ENCODE data around the gene ASPSCR1. TPM values are rescaled to one million over a fixed set of nuclear protein-coding genes. Genes with fewer than 3 reads are reported as not detected.
A peak's percentile ranks its signal among the peaks of the same experiment; 100 is the strongest.

ASPSCR1 gene
- total and polyA plus RNA-seq, 2 of the 13 experiments (the other 11 are each of a cell fraction or from before 2014, with no cell fraction given): 274 to 314 TPM

DNA sequence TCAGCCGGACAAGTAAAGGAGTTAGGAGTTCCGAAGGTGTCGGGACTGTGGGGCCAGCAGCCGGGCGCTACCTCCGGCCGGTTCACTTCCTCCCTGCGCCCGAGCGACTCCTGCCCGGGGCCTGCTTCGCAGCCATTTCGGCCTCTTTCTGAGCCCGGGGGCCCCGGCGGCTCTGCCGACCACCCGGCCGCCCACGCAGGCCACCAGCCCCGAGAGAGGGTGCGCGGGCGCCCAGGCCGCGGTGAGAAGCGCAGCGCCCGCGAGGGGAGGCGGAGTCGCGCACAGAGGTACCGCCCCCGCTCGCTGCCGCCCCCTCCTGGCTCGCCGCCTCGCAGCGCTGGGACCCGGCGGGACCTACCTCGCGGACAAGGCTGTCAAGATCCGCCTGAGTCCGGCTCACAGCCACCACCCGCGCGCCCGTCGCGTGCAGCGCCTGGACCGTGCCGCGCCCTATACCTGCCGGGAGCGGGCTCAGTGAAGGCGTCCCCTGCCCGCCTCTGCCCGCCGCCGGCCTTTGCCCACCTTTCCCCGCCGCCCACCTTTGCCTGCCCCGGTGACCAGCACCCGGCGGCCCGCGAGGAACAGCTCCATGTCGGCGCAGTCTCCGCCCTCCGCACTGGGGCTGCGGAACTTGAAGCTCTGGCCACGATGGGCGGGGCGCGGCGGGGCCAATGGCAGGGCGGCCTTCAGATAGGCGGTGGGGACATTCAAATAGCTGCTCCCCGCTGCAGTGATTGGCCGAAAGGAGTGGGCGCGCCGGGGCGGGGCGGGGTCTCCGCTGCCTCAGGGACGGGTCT is 59.9 kb downstream of the ASPSCR1 start, which contains the start of gene DCXR:
Gene DCXR, minus strand, starts transcription at position 606 of the 797 bp plus-strand sequence. Its CDS starts 15 bp downstream, at position 591.
- ATAC-seq (peak; percentile 89), FAIRE-seq (peak; percentile 88), DNase-seq (ENCODE audit: low spot score) (peak; percentile 97)
- WGBS (ENCODE audit: low lambda C conversion rate): under 1% methylated on average over 37 of the region's 92 CpGs
- BruUV-seq (replicated peaks): no TSS peak
- H2AFZ ChIP-seq (ENCODE audit: low read length): peak within 1 kb of the TSS; percentile 24
- in situ Hi-C loops (cut with HindIII; ENCODE audit: extremely low pct_ligation_motif_present, low pct_unique_long_range_greater_than_20kb): loop anchor here (5.0 kb wide), 1 partner anchor 120 kb away; no protein-coding TSS in a partner anchor
- H3K9me3 ChIP-seq (ENCODE audit: low read length): no peaks in the 10 kb centered on the region
- POLR2A ChIA-PET: interaction anchor here (0.7 to 6.2 kb wide), 53 partner anchors 10 to 334 kb away, joined by 3 to 112 read pairs (median 5); partner anchors contain the start of genes ALYREF, ANAPC11, ARHGDIA and CENPX
- CTCF ChIA-PET (ENCODE audit: low intra/inter-chr PET ratio, low total read pairs): interaction anchor here (1.1 to 1.8 kb wide), 2 partner anchors 14 to 78 kb away, joined by 3 to 7 read pairs; no protein-coding TSS in a partner anchor
- peak within 1 kb of the TSS; percentile 91 for H3K9ac ChIP-seq (ENCODE audit: insufficient read depth, low read depth, low read length)
- H3K36me3 ChIP-seq (replicated peaks in 1 of 2; ENCODE audit: control insufficient read depth in 1 of 2, insufficient read depth in 2 of 2, low read length in 2 of 2): peaks cover 5 to 12% of the 10 kb centered on the region in 2 experiments
- H3K4me1 ChIP-seq (ENCODE audit: insufficient read depth, low read length): peaks cover 57% of the 10 kb centered on the region
- intact Hi-C loops (cut with micrococcal nuclease; ENCODE audit: unreplicated experiment): loop anchor here (1.0 to 5.0 kb wide), 5 partner anchors 14 to 115 kb away; partner anchors contain the start of genes GPS1, LRRC45 and RFNG
- peak within 1 kb of the TSS; percentile 87 to 98 (median 93) for H3K4me3 ChIP-seq (replicated peaks in 1 of 3; ENCODE audit: insufficient read depth in 1 of 3, low read depth in 2 of 3, low read length in 3 of 3)
- peaks cover 20% of the 10 kb centered on the region for H4K20me1 ChIP-seq (ENCODE audit: insufficient read depth, low read length)
- no peaks in the 10 kb centered on the region for H3K27me3 ChIP-seq (ENCODE audit: control insufficient read depth in 1 of 2, insufficient read depth in 2 of 2, low read length in 2 of 2)
- peaks cover 13% of the 10 kb centered on the region for H3K79me2 ChIP-seq (ENCODE audit: insufficient read depth, low read length)
- peak within 1 kb of the TSS; percentile 95 for H3K4me2 ChIP-seq (ENCODE audit: low read depth, low read length)
- H3K27ac ChIP-seq (ENCODE audit: extremely low read length, insufficient read depth, low read length): peak within 1 kb of the TSS; percentile 91
- TF ChIP-seq ZNF512 (CRISPR knock-in tag; IDR thresholded peaks at IDR 0.05) (0 out of 2 replicates have a peak, but pooled peaks have one; percentile 32), ZNF557 (CRISPR knock-in tag; IDR thresholded peaks at IDR 0.05) (no peak), SALL2 (CRISPR knock-in tag; IDR thresholded peaks at IDR 0.05) (peak; percentile 97), ZNF768 (CRISPR knock-in tag; IDR thresholded peaks at IDR 0.05) (peak; percentile 81), SYNCRIP (IDR thresholded peaks at IDR 0.05; ENCODE audit: insufficient read depth, low read depth, low read length) (no peak), ZNF563 (CRISPR knock-in tag; IDR thresholded peaks at IDR 0.05) (peak; percentile 98), SIX1 (CRISPR knock-in tag; IDR thresholded peaks at IDR 0.05; ENCODE audit: borderline replicate concordance) (no peak), NR2F6 (IDR thresholded peaks at IDR 0.05) (no peak), NR2F6 (CRISPR knock-in tag; IDR thresholded peaks at IDR 0.05) (0 out of 2 replicates have a peak, but pooled peaks have one; percentile 7), HDAC1 (CRISPR knock-in tag; IDR thresholded peaks at IDR 0.05) (peak; percentile 99), IRF9 (CRISPR knock-in tag; IDR thresholded peaks at IDR 0.05; ENCODE audit: borderline replicate concordance) (peak; percentile 98), ZNF75D (CRISPR knock-in tag; IDR thresholded peaks at IDR 0.05; ENCODE audit: borderline replicate concordance) (no peak), KLF15 (CRISPR knock-in tag; IDR thresholded peaks at IDR 0.05; ENCODE audit: borderline replicate concordance) (peak; percentile 90; the same call in 1 of the 2 replicates), TBP (CRISPR knock-in tag; IDR thresholded peaks at IDR 0.05) (0 out of 2 replicates have a peak, but pooled peaks have one; percentile 62), HMG20A (CRISPR knock-in tag; IDR thresholded peaks at IDR 0.05; ENCODE audit: borderline replicate concordance) (no peak), ZNF224 (CRISPR knock-in tag; IDR thresholded peaks at IDR 0.05) (peak; percentile 76; the same call in 1 of the 2 replicates)
- TF ChIP-seq, protein P1, sequence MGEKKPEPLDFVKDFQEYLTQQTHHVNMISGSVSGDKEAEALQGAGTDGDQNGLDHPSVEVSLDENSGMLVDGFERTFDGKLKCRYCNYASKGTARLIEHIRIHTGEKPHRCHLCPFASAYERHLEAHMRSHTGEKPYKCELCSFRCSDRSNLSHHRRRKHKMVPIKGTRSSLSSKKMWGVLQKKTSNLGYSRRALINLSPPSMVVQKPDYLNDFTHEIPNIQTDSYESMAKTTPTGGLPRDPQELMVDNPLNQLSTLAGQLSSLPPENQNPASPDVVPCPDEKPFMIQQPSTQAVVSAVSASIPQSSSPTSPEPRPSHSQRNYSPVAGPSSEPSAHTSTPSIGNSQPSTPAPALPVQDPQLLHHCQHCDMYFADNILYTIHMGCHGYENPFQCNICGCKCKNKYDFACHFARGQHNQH (CRISPR knock-in tag; IDR thresholded peaks at IDR 0.05): peak; percentile 88
- TF ChIP-seq, protein P2, sequence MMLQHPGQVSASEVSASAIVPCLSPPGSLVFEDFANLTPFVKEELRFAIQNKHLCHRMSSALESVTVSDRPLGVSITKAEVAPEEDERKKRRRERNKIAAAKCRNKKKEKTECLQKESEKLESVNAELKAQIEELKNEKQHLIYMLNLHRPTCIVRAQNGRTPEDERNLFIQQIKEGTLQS (CRISPR knock-in tag; IDR thresholded peaks at IDR 0.05): no peak; the same call in 1 of the 2 replicates
- TF ChIP-seq, protein P3, sequence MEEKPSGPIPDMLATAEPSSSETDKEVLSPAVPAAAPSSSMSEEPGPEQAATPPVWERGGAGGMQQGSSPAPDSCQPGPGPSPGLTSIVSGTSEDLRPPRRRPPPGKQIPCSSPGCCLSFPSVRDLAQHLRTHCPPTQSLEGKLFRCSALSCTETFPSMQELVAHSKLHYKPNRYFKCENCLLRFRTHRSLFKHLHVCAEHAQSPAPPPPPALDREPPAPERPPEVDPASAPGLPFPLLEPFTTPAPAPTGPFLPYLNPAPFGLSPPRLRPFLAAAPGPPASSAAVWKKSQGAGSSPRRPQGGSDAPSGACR (CRISPR knock-in tag; IDR thresholded peaks at IDR 0.05): no peak; the same call in none of the 2 replicates
